ENCODE results near the gene COL1A2.

- TF ChIP-seq CTCF (conservative IDR thresholded peaks at IDR 0.05; ENCODE audit: low read depth, low read length) = no peak
- no peak for TF ChIP-seq EZH2 (IDR thresholded peaks at IDR 0.05; ENCODE audit: borderline replicate concordance, low read depth, low read length, poor library complexity, severe bottlenecking)
Observed at GRCh38 chr7:94417901-94418300, 23.2 kb downstream of the COL1A2 start.
